Endothelial cell (in vitro differentiated cells): ENCODE data around the gene HM13. TPM values are rescaled to one million over a fixed set of nuclear protein-coding genes. Genes with fewer than 3 reads are reported as not detected.
"Not testable (repeated sequence)": the region's sequence is repeated elsewhere in the genome, so short reads cannot be mapped to it uniquely, and the experiment has no call there.

Source experiments
- DNase-seq: peaks from one replicate; pipeline ENCODE4 v3.0.0; 2021; ENCODE audit warnings: low spot score
- H3K27ac Mint-ChIP-seq: one replicate; pipeline ENCODE4 v1.8.0; 2021; ENCODE audit warnings: mixed read lengths, inconsistent platforms; ENCODE audit not compliant: unreplicated experiment
- H3K27me3 Mint-ChIP-seq: one replicate; pipeline ENCODE4 v1.8.0; 2021; ENCODE audit warnings: mild to moderate bottlenecking, moderate library complexity, mixed read lengths, inconsistent platforms; ENCODE audit not compliant: unreplicated experiment
- H3K36me3 Mint-ChIP-seq: one replicate; pipeline ENCODE4 v1.8.0; 2021; ENCODE audit warnings: mild to moderate bottlenecking, low read depth, mixed read lengths, inconsistent platforms; ENCODE audit not compliant: unreplicated experiment
- H3K4me1 Mint-ChIP-seq: one replicate; pipeline ENCODE4 v1.8.0; 2021; ENCODE audit warnings: mild to moderate bottlenecking, mixed read lengths, inconsistent platforms; ENCODE audit not compliant: unreplicated experiment
- H3K4me3 Mint-ChIP-seq: one replicate; pipeline ENCODE4 v1.8.0; 2021; ENCODE audit warnings: mild to moderate bottlenecking, mixed read lengths, inconsistent platforms; ENCODE audit not compliant: unreplicated experiment
- H3K9me3 Mint-ChIP-seq: one replicate; pipeline ENCODE4 v1.8.0; 2021; ENCODE audit warnings: mixed read lengths, inconsistent platforms; ENCODE audit not compliant: unreplicated experiment
- microRNA-seq: library from miRNA; unstranded; fragments of <30 nt; microRNA quantifications from one replicate; pipeline ENCODE4, GENCODE V29; 2020; ENCODE audit not compliant: unreplicated experiment
- total RNA-seq: library from RNA; stranded (reverse); fragmentation: NEBNext Ultra II Directional; extraction: Animal tissue kit (Norgen Biotek cat#: 25700); gene quantifications from one replicate; pipeline ENCODE4 v1.2.1, GENCODE V29; 2021; ENCODE audit not compliant: unreplicated experiment
- TF ChIP-seq, protein P1 (sequence below): fragments of 200-600 bp; sonication (generic); IDR thresholded peaks from one replicate; pipeline ENCODE4 v1.5.0; 2021; ENCODE audit warnings: antibody characterized with exemption; ENCODE audit not compliant: unreplicated experiment

Gene HM13
- total RNA-seq, 1 donor from 2014 or later, result 153 TPM

DNA sequence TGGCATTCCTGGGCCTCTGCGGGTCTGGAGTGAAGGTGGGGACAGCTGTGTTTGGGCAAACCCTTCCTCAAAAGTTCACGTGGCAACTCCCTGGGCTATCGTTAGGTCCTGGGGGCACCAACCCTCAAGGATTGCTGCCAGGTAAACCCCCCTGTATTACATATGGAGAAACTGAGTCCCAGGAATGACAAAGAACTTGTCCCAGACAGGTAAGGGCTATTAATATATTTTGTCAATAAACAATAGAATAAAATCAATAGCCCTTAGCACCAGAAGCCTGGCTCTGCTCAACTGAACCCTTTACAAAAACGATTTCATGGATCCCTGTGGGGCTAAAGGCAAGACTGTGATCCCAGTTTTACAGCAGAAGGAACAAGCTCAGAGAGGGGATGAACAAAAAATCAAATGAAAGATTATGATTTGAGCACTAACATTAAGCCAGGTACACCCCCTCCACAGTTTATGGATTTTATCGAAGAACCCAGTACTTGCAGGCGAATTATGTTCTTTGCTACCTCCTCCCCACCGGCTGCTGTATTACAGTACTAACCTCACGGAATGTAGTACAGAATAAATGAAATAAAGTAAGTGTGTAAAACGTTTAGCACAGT, 93.5 kb downstream of the HM13 start:
- peak overlapping the region; percentile 97 for H3K4me3 Mint-ChIP-seq

DNA sequence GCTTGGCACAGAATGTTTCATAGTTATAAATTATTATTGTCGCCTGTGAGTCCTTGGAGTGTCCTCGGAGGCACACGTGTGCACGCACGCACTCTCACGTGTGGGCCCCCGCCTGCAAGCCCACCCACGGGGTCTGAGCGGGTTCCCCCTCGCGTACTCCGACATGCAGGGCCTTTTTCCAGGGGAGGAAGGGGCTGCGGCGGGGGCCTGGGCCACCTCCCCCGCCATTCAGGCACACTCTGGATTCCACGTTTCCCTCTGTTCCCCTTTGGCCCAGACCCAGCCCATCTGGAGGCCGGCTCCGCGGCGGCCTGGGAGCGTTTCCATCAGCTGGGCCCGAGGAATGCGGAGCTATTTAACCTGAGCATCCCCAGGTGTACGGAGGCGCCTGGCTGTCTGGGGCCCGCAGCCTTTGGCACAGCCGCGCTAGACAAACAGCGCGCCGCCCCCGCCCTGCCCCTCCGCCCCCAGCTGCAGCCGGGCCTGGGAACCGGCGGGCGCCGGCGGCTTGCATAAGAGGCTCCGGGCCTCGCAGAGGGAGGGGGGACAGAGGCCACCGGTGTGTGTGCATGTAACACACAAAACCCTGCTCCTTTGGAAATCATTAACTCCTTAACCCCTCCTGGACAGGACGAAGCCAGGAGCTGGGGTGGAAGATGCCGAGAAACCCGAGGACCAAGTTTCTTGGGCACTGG, 94.2 kb downstream of the HM13 start:
- Mint-ChIP-seq H3K36me3 (no peaks in the 10 kb centered on the region), H3K4me3 (no peak overlapping the region), H3K4me1 (peaks cover 40% of the 10 kb centered on the region)

More for the DNA sequence above, 93.5 kb downstream of the HM13 start:
- Mint-ChIP-seq H3K4me1 (peaks cover 42% of the 10 kb centered on the region), H3K36me3 (no peaks in the 10 kb centered on the region), H3K27ac (peak overlapping the region; percentile 64), H3K27me3 (peaks cover 18% of the 10 kb centered on the region), H3K9me3 (no peaks in the 10 kb centered on the region)
- DNase-seq, result no peak
- TF ChIP-seq, protein P1, sequence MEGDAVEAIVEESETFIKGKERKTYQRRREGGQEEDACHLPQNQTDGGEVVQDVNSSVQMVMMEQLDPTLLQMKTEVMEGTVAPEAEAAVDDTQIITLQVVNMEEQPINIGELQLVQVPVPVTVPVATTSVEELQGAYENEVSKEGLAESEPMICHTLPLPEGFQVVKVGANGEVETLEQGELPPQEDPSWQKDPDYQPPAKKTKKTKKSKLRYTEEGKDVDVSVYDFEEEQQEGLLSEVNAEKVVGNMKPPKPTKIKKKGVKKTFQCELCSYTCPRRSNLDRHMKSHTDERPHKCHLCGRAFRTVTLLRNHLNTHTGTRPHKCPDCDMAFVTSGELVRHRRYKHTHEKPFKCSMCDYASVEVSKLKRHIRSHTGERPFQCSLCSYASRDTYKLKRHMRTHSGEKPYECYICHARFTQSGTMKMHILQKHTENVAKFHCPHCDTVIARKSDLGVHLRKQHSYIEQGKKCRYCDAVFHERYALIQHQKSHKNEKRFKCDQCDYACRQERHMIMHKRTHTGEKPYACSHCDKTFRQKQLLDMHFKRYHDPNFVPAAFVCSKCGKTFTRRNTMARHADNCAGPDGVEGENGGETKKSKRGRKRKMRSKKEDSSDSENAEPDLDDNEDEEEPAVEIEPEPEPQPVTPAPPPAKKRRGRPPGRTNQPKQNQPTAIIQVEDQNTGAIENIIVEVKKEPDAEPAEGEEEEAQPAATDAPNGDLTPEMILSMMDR, result no peak

DNA sequence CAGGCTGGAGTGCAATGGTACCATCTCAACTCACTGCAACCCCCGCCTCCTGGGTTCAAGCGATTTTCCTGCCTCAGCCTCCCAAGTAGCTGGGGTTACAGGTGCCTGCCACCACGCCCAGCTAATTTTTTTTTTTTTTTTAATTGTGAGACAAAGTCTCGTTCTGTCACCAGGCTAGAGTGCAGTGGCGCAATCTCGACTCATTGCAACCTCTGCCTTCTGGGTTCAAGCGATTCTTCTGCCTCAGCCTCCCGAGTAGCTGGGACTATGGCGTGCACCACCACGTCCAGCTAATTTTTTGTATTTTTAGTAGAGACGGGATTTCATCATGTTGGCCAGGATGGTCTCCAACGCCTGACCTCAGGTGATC, 98.0 kb downstream of the HM13 start:
- H3K27me3 Mint-ChIP-seq, H3K27ac Mint-ChIP-seq, H3K4me3 Mint-ChIP-seq, H3K36me3 Mint-ChIP-seq, H3K9me3 Mint-ChIP-seq, DNase-seq: not testable (repeated sequence)
- H3K4me1 Mint-ChIP-seq, result peaks cover 21% of the 10 kb centered on the region

More for the DNA sequence above, 94.2 kb downstream of the HM13 start:
- Mint-ChIP-seq H3K27ac (peak overlapping the region; percentile 52), H3K9me3 (no peaks in the 10 kb centered on the region), H3K27me3 (peaks cover 18% of the 10 kb centered on the region)
- DNase-seq, result peak; percentile 37
- TF ChIP-seq, protein P1, result no peak

DNA sequence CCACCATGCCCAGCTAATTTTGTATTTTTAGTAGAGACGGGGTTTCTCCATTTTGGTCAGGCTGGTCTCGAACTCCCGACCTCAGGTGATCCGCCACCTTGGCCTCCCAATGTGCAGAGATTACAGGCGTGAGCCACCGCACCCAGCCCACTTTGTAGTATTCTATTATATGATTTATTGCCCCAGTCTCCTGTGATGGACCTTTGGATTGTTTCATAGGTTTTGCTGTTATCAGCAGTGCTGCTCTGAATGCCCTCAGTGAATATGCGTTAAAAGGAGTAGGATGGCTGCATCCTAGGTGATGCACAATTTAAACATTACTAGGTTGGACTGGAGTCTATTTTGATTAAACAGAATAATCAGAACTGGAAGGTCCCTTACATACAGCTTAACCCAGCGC, 101.2 kb downstream of the HM13 start:
- H3K4me3 Mint-ChIP-seq, result no peak overlapping the region
- no peaks in the 10 kb centered on the region for H3K9me3 Mint-ChIP-seq
- peaks cover 12% of the 10 kb centered on the region for H3K4me1 Mint-ChIP-seq
- peaks cover 5% of the 10 kb centered on the region for H3K27me3 Mint-ChIP-seq
- H3K27ac Mint-ChIP-seq, result no peak overlapping the region
- no peak for DNase-seq
- H3K36me3 Mint-ChIP-seq, result no peaks in the 10 kb centered on the region
- TF ChIP-seq, protein P1, result no peak

DNA sequence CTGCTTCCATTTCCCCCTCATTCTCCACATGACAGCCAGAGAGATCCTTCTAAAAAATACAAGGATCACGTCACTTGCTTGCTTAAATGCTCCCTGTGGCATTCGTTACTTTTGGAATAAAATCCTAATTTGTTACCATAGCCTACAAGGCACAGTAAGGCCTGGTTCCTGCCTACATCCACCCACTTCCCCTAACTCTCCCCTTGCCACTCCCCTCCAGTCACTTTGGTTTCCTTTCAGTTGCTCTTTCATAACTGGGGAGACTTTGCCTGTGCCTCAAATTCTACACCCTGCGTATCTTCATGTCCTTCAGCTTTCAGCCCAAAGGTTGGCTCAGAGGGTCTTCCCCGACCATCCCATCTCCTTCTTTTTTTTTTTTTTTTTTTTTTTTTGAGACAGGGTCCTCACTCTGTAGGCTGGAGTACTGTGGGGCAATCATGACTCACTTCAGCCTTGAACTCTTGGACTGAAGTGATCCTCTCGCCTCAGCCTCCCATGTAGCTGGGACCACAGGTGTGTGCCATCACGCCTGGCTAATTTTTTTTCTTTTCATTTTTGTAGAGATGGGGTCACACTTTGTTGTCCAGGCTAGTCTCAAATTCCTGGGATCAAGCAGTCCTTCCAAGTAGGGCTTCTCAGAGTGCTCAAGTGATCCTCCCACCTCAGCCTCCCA, 103.3 kb downstream of the HM13 start:
- no peak overlapping the region for H3K27ac Mint-ChIP-seq
- peaks cover 5% of the 10 kb centered on the region for H3K4me1 Mint-ChIP-seq
- H3K27me3 Mint-ChIP-seq, result peaks cover 5% of the 10 kb centered on the region
- no peaks in the 10 kb centered on the region for H3K9me3 Mint-ChIP-seq
- no peak overlapping the region for H3K4me3 Mint-ChIP-seq
- TF ChIP-seq, protein P1, result no peak
- no peak for DNase-seq
- no peaks in the 10 kb centered on the region for H3K36me3 Mint-ChIP-seq

Small RNA genes lying within 50 kb of the gene (microRNA-seq; reads per million reads assigned to microRNA genes)
- 0.63 reads per million for gene MIR3193

Other genes starting within 250 kb of the HM13 start
- not detected for gene DEFB116, start 205.9 kb upstream of the HM13 start, total RNA-seq
- gene DEFB118, start 145.8 kb upstream of the HM13 start, total RNA-seq, result not detected
- gene DEFB119, start 123.9 kb upstream of the HM13 start, total RNA-seq, result not detected
- not detected for gene DEFB121, start 108.2 kb upstream of the HM13 start, total RNA-seq
- not detected for gene DEFB123, start 73.8 kb upstream of the HM13 start, total RNA-seq
- gene DEFB124, start 39.3 kb upstream of the HM13 start, total RNA-seq, result not detected
- not detected for gene REM1, start 39.2 kb upstream of the HM13 start, total RNA-seq
- 85.2 TPM for gene ID1, start 90.8 kb downstream of the HM13 start, total RNA-seq
- gene COX4I2, start 123.5 kb downstream of the HM13 start, total RNA-seq, result not detected
- 52.9 TPM for gene BCL2L1, start 208.4 kb downstream of the HM13 start, total RNA-seq
- gene TPX2, start 224.8 kb downstream of the HM13 start, total RNA-seq, result 27.2 TPM